NB4 (cell line): Measurements from ENCODE around the gene CSF1.

Experiments used
- DNase-seq: peaks from one replicate; pipeline ENCODE4 v3.0.0; 2010; ENCODE audit warnings: low read depth
- H3K4me3 ChIP-seq: one replicate; pipeline ENCODE4 v1.5.1; 2011; ENCODE audit warnings: mild to moderate bottlenecking, low read depth, low read length, moderate library complexity
- MAX ChIP-seq: IDR thresholded peaks from 2 replicates; pipeline ENCODE4 v1.6.1; 2011; ENCODE audit warnings: low read depth, low read length
- MYC ChIP-seq: IDR thresholded peaks from 2 replicates; pipeline ENCODE4 v1.6.1; 2011; ENCODE audit warnings: low read depth, low read length
- POLR2A ChIP-seq: IDR thresholded peaks from 2 replicates; pipeline ENCODE4 v1.6.1; 2011; ENCODE audit warnings: mild to moderate bottlenecking; ENCODE audit not compliant: insufficient read length; ENCODE audit errors: extremely low read depth
- TF ChIP-seq, protein P1 (sequence below): IDR thresholded peaks from one replicate; pipeline ENCODE4 v1.5.1; 2012; ENCODE audit warnings: low read depth, low read length

Gene CSF1

GRCh38 chr1:109938556-109938955 lies 27.9 kb downstream of the CSF1 start:
- DNase-seq, result no peak
- TF ChIP-seq POLR2A (no peak), MYC (no peak), MAX (no peak)
- TF ChIP-seq, protein P1, sequence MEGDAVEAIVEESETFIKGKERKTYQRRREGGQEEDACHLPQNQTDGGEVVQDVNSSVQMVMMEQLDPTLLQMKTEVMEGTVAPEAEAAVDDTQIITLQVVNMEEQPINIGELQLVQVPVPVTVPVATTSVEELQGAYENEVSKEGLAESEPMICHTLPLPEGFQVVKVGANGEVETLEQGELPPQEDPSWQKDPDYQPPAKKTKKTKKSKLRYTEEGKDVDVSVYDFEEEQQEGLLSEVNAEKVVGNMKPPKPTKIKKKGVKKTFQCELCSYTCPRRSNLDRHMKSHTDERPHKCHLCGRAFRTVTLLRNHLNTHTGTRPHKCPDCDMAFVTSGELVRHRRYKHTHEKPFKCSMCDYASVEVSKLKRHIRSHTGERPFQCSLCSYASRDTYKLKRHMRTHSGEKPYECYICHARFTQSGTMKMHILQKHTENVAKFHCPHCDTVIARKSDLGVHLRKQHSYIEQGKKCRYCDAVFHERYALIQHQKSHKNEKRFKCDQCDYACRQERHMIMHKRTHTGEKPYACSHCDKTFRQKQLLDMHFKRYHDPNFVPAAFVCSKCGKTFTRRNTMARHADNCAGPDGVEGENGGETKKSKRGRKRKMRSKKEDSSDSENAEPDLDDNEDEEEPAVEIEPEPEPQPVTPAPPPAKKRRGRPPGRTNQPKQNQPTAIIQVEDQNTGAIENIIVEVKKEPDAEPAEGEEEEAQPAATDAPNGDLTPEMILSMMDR, result no peak
- no peak overlapping the region for H3K4me3 ChIP-seq

DNA sequence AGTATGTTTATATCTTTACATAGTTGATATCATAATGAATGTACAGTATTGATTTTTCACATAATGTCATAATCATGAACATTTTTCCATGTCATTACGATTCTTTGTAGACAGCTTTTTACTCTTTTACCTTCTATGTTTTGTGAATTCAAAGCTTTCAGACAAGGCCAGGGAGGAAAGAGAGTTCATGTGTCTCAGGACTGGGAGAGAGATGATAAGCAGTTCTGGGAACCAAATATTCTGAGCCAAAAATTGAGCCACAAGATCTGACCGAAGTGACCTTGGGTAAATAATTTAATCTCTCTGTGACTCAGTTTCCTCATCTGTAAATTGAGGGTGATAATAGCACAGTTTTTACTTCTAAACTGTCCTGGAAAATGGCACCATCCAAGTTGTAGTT lies 31.8 kb downstream of the CSF1 start:
- no peak overlapping the region for H3K4me3 ChIP-seq
- no peak for DNase-seq
- TF ChIP-seq MYC (no peak), MAX (no peak), POLR2A (no peak)
- TF ChIP-seq, protein P1, result no peak

- no peak overlapping the region for H3K4me3 ChIP-seq
- TF ChIP-seq, protein P1, result no peak
- TF ChIP-seq POLR2A, result no peak
- no peak for TF ChIP-seq MYC
- no peak for TF ChIP-seq MAX
- no peak for DNase-seq
Observed at GRCh38 chr1:109944541-109944940, 33.9 kb downstream of the CSF1 start.

DNA sequence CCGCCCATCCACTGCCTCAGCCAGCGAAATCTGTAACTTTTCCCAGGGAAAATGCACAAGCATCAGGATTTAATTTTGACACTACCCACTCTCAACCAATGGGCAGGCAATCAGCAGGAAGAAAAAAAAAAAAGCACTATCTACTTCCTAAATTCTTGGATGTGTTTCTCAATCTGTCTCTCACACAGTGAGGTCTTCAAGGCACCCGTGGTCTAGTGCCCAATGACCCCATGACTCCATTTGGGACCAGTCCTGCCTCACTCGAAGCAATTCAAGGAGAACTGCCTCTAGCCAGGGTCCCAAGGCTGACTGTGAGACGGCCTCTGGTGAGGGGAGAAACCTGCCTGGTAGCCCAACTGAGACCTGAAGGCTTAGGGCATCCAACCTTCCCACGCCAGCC lies 35.9 kb downstream of the CSF1 start:
- TF ChIP-seq MYC (no peak), MAX (no peak), POLR2A (no peak)
- TF ChIP-seq, protein P1, result no peak
- DNase-seq, result no peak
- no peak overlapping the region for H3K4me3 ChIP-seq

DNA sequence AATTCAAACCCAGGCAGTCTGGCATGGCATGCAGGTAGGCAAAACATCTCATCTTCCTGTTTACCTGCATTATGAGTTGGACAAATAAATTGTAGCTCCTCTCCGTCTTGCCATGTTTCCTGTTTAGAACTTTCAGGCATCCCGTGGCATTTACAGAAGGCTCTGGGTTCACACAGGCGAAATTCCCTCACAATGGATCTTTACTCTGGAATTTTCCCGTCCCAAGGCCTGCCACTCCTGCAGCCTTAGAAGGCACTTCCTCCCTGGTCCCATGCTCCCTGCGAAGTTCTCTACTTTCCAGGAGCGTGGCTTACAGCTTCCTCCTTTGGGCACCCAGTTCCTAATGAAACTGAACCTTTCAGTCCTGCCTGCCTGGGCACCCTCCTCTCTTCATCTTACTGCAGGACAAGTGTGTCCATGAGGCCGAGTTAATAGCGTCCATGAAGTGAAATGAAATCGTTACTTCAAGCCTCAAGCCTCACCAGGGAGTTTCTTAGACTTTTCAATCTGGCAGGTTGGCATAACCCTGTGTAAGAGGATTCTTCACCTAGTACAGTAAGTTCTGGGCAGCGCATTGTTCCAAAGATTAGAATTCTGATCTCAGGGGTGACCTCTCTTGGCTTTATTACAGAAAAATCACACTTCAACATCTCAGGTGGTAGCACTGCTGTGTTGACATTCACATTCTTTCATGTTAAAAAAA lies 37.1 kb downstream of the CSF1 start:
- H3K4me3 ChIP-seq, result no peak overlapping the region
- no peak for DNase-seq
- TF ChIP-seq MYC, result no peak
- TF ChIP-seq POLR2A, result no peak
- TF ChIP-seq, protein P1, result no peak
- TF ChIP-seq MAX, result no peak

- no peak overlapping the region for H3K4me3 ChIP-seq
- DNase-seq, result no peak
- TF ChIP-seq MAX, result no peak
- no peak for TF ChIP-seq MYC
- TF ChIP-seq POLR2A, result no peak
- TF ChIP-seq, protein P1, result no peak
Observed at GRCh38 chr1:109948285-109948630, 37.6 kb downstream of the CSF1 start.
